SIG-M5 treated with dmso at 0.1 percent for 504 hours (cell line): Measurements from ENCODE around the gene SETD5.

ENCODE experiments used
- DNase-seq: peaks from one replicate; lab custom pipeline; 2025; ENCODE audit not compliant: unreplicated experiment; lab: John Stamatoyannopoulos, UW

The SETD5 gene

GRCh38 chr3:9388562-9389272 lies 8.7 kb upstream of the SETD5 start:
- no peak for DNase-seq

- no peak for DNase-seq
Measured at GRCh38 chr3:9390265-9390888, 7.0 kb upstream of the SETD5 start.

DNA sequence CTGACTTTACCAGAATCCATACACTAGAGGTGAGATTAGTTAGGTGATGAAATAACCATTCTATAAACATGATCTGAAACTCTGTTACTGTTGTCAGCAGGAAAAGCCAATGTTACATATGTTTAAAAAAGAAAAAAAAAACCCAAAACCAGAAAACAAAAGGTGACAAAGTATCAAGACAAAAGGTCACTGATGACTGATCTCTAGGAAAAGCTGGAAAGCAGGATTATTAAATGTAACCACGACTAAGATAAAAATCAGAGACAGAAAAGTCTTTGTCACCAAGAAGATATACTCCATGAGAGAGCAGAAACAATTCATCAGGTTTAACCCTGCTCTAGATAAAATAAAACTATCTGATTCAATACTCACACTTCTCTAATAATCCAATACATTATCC lies 5.4 kb upstream of the SETD5 start:
- DNase-seq = no peak

GRCh38 chr3:9395570-9396300 lies 1.7 kb upstream of the SETD5 start:
- no peak for DNase-seq

DNA sequence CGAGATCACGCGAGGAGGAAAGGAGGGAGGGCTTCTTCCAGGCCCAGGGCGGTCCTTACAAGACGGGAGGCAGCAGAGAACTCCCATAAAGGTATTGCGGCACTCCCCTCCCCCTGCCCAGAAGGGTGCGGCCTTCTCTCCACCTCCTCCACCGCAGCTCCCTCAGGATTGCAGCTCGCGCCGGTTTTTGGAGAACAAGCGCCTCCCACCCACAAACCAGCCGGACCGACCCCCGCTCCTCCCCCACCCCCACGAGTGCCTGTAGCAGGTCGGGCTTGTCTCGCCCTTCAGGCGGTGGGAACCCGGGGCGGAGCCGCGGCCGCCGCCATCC lies 1.1 kb upstream of the SETD5 start:
- DNase-seq = peak; percentile 98

- DNase-seq = peak; percentile 98
Measured at GRCh38 chr3:9396632-9397331, 633 bp upstream of the SETD5 start.

DNA sequence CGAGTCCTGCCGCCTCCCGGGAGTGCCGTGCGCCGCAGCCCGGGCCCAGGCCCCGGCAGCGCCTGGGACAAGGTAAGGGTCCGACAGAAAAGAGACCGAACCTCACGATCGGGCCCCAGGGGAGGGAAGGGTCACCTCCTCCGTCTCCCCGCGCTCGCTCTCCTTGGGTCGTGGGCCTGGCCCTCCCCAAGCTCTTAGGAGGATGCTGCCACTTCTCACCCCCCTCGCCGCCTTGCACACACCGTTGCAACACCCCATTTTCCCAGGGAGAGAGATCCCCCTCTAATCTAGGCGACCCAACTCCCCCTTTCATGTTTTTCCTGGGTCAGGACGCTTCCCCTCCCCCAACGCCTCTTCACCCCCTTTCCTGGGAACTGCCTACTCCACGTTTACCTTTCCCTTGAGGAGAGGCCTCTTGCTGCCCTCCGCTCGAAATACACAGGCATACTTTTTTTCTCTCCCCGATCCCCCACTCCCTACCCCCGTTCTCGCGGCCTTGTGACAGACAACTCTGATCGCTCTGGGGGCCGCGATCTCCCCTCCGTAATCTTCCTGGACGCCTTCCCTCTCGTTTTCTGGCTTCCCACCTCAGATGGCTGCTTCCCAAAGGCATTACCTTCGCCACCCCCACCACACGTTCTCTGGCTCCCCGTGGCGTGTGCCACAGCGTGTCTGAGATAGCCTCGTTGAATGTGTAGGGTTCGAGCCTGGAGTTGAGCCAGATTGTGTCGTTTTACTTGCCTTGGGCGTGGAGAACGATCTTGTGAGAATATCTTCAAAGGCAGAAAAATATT lies 688 bp downstream of the SETD5 start:
- DNase-seq = peak; percentile 38

DNA sequence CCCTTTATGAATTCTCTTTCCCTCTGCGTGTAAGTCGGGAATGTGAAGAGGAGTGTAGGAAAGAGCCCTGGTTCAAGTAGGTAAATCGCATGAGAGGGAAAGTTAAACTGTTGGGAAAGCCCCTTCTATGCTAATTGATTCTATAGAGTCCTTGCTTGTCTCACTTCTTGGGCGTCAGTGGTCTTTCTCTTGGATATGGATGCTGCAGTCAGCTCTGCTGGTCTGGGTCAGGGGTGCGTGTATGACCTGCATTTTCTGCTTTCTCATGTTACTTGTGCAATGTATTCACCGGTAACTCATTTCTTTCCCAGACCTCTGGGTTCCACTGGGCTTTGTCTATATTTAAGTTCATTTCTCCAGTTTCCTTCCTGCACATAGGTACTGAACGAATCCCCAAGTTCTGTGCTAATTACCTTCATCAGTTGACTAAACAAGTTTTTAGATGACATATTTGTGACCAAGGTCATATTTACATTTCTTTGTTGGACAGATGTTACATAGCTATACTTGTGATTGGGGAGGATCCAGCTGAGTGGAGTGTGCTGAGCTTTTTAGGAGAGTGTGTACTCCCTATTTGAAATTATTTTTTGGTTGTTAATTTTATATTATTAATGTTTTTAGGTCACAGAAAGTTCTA lies 1.4 kb downstream of the SETD5 start:
- peak; percentile 68 for DNase-seq

GRCh38 chr3:9399337-9399703 lies 1.9 kb downstream of the SETD5 start:
- no peak for DNase-seq

- DNase-seq = peak; percentile 81
Measured at GRCh38 chr3:9399746-9400145, 2.3 kb downstream of the SETD5 start.

- DNase-seq = no peak
Measured at GRCh38 chr3:9400616-9401015, 3.2 kb downstream of the SETD5 start.

DNA sequence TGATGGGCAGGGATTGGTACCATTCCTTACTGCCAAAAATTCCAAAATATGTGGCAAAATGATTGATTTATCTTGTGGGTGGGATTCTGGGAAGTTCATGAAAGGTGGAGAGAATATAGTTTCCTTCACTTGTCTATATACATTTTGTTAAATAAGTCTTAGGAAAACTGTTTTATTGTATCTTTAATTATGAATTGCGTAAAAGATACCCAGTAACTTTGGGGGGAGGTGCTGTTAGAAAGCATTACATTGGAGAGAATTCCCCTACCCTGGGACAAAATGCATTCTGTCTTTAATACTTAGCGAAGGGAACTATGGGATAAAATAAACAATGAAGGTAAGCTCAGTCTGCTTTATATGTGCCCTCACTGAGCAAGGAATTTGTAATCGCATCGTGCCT lies 4.6 kb downstream of the SETD5 start:
- no peak for DNase-seq

- DNase-seq = no peak
Measured at GRCh38 chr3:9402410-9403228, 5.2 kb downstream of the SETD5 start.

- no peak for DNase-seq
Measured at GRCh38 chr3:9403463-9403862, 6.0 kb downstream of the SETD5 start.

DNA sequence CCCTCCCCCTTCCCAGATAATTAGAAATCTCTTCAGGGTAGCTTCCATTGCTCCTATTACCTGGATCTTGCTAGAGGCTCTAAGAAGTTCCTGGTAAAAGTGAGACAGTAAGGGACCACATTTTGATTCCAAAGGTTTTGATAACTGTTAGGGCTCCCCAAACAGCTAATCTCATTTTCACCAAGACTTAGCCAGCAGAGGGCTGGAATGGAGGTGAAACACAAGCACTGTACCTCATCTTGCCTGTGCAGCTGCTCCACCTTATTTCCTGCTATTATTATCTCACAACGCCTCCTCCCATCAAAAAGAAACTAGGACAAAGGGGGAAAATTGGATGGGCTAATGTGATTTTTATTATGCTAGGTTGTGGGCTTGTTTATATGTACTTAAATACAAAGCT lies 7.3 kb downstream of the SETD5 start:
- DNase-seq = no peak

- no peak for DNase-seq
Measured at GRCh38 chr3:9405756-9406155, 8.3 kb downstream of the SETD5 start.

DNA sequence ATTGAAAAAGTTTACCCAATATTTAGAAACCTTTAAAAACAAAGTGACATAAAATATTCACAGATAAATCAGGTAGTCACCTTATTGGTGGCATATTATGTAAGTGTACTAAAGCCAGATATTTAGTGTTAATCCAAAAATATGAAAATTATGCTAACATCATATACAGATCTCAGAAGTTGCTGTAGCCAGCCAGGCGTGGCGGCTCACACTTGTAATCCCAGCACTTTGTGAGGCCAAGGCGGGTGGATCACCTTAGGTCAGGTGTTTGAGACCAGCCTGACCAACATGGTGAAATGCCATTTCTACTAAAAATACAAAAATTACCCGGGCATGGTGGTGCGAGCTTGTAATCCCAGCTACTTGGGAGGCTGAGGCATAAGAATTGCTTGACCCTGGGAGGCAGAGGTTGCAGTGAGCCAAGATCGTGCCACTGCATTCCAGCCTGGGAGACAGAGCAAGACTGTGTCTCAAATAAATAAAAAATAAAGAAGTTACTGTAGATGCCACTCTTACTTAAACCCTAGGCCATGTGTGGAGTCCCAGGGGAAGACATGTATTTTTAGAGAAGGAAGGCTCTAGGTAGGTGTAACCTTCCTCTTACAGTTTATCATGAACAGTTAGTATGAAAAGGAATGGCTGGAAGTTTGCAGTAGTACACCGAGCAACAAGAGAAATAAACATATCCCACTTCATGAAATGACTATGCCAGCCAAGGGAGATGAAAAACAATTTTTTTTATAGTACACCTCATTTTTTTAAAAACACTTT lies 9.6 kb downstream of the SETD5 start:
- DNase-seq = no peak

DNA sequence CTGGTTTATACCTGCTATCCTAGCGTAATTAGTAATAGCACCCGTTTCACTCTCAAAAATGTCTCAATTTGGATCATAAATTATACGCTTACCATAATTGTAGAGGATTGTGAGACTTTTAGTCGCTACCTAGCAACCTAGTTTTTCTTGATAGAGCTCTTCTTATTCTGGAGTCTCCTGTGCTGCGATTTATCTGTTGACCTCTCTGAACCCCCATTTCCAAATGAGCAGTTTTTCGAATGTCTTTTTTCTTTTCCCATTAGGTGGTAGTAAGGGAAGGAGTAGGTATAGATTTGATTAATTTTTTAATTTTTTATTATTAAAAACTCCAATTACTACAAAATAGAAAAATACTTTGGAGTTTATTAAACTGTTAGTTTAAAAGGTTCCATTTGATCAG lies 10.6 kb downstream of the SETD5 start:
- no peak for DNase-seq

DNA sequence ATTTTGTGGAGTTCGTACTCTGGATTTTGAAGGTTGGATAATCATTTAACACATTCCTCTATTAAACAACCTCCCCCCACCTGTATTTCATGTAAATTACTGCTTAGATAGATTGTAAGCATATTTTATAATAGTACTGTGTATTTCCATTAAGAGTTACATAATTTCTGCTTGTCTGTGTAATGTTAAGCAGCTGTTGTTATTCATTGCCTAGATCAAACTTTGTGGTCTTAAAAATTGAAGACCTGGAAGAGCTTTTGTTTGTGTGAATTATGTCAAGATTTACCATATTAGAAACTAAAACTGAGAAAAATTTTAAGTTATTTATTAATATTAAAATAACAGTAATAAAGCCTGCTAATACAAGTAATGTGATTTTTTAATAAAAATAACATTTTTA lies 11.1 kb downstream of the SETD5 start:
- DNase-seq = no peak
